GM19238 (cell line): ENCODE measurements around the gene CTPS1.

Experiments
- DNase-seq: peaks from one replicate; pipeline ENCODE4 v3.0.0; 2011; ENCODE audit warnings: low spot score; ENCODE audit not compliant: insufficient read length

CTPS1 gene

GRCh38 chr1:40997096-40997495, 17.6 kb downstream of the CTPS1 start:
- DNase-seq, result no peak

- DNase-seq, result no peak
Measured at GRCh38 chr1:40998668-40999067, 19.2 kb downstream of the CTPS1 start.

- no peak for DNase-seq
Measured at GRCh38 chr1:41003127-41003639, 23.7 kb downstream of the CTPS1 start.

GRCh38 chr1:41003640-41004220, 24.2 kb downstream of the CTPS1 start:
- peak; percentile 86 for DNase-seq

- no peak for DNase-seq
Measured at GRCh38 chr1:41005876-41006275, 26.4 kb downstream of the CTPS1 start.

- no peak for DNase-seq
Measured at GRCh38 chr1:41006942-41007865, 27.7 kb downstream of the CTPS1 start.

GRCh38 chr1:41009466-41009865, 30.0 kb downstream of the CTPS1 start:
- DNase-seq, result no peak

GRCh38 chr1:41010345-41010744, 30.8 kb downstream of the CTPS1 start:
- no peak for DNase-seq

GRCh38 chr1:41013024-41013423, 33.5 kb downstream of the CTPS1 start:
- no peak for DNase-seq

GRCh38 chr1:41013796-41014195, 34.3 kb downstream of the CTPS1 start:
- DNase-seq, result no peak

GRCh38 chr1:41014871-41015270, 35.4 kb downstream of the CTPS1 start:
- DNase-seq, result no peak

GRCh38 chr1:41015281-41015896, 35.9 kb downstream of the CTPS1 start:
- DNase-seq, result no peak

- no peak for DNase-seq
Measured at GRCh38 chr1:41015897-41016470, 36.5 kb downstream of the CTPS1 start.

- no peak for DNase-seq
Measured at GRCh38 chr1:41017141-41018017, 37.9 kb downstream of the CTPS1 start.

- no peak for DNase-seq
Measured at GRCh38 chr1:41018018-41018410, 38.5 kb downstream of the CTPS1 start.

- no peak for DNase-seq
Measured at GRCh38 chr1:41019353-41019745, 39.9 kb downstream of the CTPS1 start.

- DNase-seq, result no peak
Measured at GRCh38 chr1:41020109-41020576, 40.6 kb downstream of the CTPS1 start.

- DNase-seq, result no peak
Measured at GRCh38 chr1:41020654-41021053, 41.2 kb downstream of the CTPS1 start.

- DNase-seq, result no peak
Measured at GRCh38 chr1:41021526-41022308, 42.2 kb downstream of the CTPS1 start, which contains the start of gene SLFNL1. Gene SLFNL1 (minus strand): TSS chr1:41021725. CDS start chr1:41020660, 1,065 bp downstream.

GRCh38 chr1:41022424-41022823, 42.9 kb downstream of the CTPS1 start:
- no peak for DNase-seq
